GM06990 (cell line): ENCODE measurements around the gene CARNS1.

Experiments
- DNase-seq: peaks from one replicate; pipeline ENCODE4 v3.0.0-alpha.2; 2011; ENCODE audit not compliant: insufficient read length; ENCODE audit errors: extremely low read depth
- H3K27me3 ChIP-seq: replicated peaks from 2 replicates; pipeline ENCODE4 v1.6.0; 2011; ENCODE audit warnings: low read length; ENCODE audit not compliant: control insufficient read depth, insufficient read depth
- H3K36me3 ChIP-seq: 2 replicates; pipeline ENCODE4 v1.5.1; 2011; ENCODE audit warnings: low read length; ENCODE audit not compliant: control insufficient read depth, insufficient read depth
- H3K4me3 ChIP-seq: replicated peaks from 2 replicates; pipeline ENCODE4 v1.5.1; 2011; ENCODE audit warnings: low read depth, mild to moderate bottlenecking, control low read depth, low read length
- CTCF ChIP-seq: IDR thresholded peaks from 2 replicates; pipeline ENCODE4 v1.5.1; 2011; ENCODE audit warnings: low read length, control low read depth, mild to moderate bottlenecking, inconsistent platforms; ENCODE audit not compliant: insufficient read depth, poor library complexity, severe bottlenecking

CARNS1 gene

GRCh38 chr11:67428052-67429001 lies 12.8 kb downstream of the CARNS1 start, which contains the start of gene RPS6KB2:
TSS of gene RPS6KB2 (plus strand) at chr11:67428494. CDS start at chr11:67428546, 52 bp downstream.
- H3K4me3 ChIP-seq, result peak within 1 kb of the TSS; percentile 99
- no peaks in the 10 kb centered on the region for H3K27me3 ChIP-seq
- no peak for TF ChIP-seq CTCF
- H3K36me3 ChIP-seq, result peaks cover 12% of the 10 kb centered on the region
- peak; percentile 99 for DNase-seq

GRCh38 chr11:67429038-67429668 lies 13.7 kb downstream of the CARNS1 start:
- H3K36me3 ChIP-seq, result peaks cover 20% of the 10 kb centered on the region
- peak overlapping the region; percentile 99 for H3K4me3 ChIP-seq
- TF ChIP-seq CTCF, result no peak
- DNase-seq, result no peak
- no peaks in the 10 kb centered on the region for H3K27me3 ChIP-seq

GRCh38 chr11:67429722-67430121 lies 14.2 kb downstream of the CARNS1 start:
- DNase-seq, result no peak
- Histone ChIP-seq H3K27me3 (no peaks in the 10 kb centered on the region), H3K4me3 (no peak overlapping the region), H3K36me3 (peaks cover 24% of the 10 kb centered on the region)
- no peak for TF ChIP-seq CTCF

- Histone ChIP-seq H3K36me3 (peaks cover 32% of the 10 kb centered on the region), H3K27me3 (no peaks in the 10 kb centered on the region), H3K4me3 (no peak overlapping the region)
- TF ChIP-seq CTCF, result no peak
- DNase-seq, result no peak
Observed at GRCh38 chr11:67431346-67432249, 16.1 kb downstream of the CARNS1 start.

DNA sequence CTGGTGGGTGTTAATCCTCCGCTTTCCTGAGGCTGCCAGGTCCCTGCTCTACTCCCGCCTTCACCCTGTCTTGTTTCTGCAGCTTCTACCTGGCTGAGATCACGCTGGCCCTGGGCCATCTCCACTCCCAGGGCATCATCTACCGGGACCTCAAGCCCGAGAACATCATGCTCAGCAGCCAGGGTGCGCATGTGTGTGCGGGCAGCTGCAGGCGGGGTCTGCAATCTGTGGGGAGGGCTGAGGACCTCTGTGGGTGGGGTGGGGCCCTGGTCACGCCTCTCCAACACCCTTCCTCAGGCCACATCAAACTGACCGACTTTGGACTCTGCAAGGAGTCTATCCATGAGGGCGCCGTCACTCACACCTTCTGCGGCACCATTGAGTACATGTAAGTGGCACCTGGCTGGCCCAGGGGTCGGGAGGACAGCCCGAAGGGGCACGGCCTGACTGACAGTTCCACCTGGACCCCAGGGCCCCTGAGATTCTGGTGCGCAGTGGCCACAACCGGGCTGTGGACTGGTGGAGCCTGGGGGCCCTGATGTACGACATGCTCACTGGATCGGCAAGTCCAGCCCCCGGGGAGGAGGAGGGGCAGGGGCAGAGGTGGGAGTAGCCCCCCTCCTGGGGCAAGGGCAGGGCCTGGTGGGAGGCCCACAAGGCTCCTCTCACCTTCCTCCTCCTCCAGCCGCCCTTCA lies 17.3 kb downstream of the CARNS1 start:
- Histone ChIP-seq H3K36me3 (peaks cover 32% of the 10 kb centered on the region), H3K27me3 (no peaks in the 10 kb centered on the region), H3K4me3 (no peak overlapping the region)
- peak; percentile 46 for DNase-seq
- TF ChIP-seq CTCF, result no peak
